T-cell (primary cell): ENCODE data around the gene LSS. TPM values are rescaled to one million over a fixed set of nuclear protein-coding genes. Genes with fewer than 3 reads are reported as not detected.

Source experiments
- ATAC-seq, 4 experiments: fragments of 200-7000 bp in 3 of 4; fragments of 150-1000 bp in 1 of 4; cut with Tn5 transposase; replicated peaks in 1 of 4; 1 replicate in 3 of 4; 2 replicates in 1 of 4; pipeline ENCODE4 v1.10.0; 2021; ENCODE audit warnings: moderate library complexity in 3 of 4, mild to moderate bottlenecking in 2 of 4, moderate number of reproducible peaks in 1 of 4
- CTCF ChIA-PET, 2 donors: fragments of 300-600 bp; sonication (Branson Sonifier 250); formaldehyde crosslinking; loops; one replicate each; lab custom pipeline; 2022; ENCODE audit warnings: antibody characterized with exemption in 2 of 2; lab: Charles Lee
- POLR2A ChIA-PET, 2 donors: fragments of 300-600 bp; sonication (Branson Sonifier 250); formaldehyde crosslinking; loops; one replicate each; lab custom pipeline; 2022; ENCODE audit warnings: antibody characterized with exemption in 2 of 2; lab: Charles Lee
- DNase-seq, 35 experiments: peaks; one replicate each; pipeline versions ENCODE4 v3.0.0 to v3.0.0-alpha.2; 2013 to 2023
- H3K27ac ChIP-seq: one replicate; pipeline ENCODE4 v1.5.1; 2013; ENCODE audit warnings: low read length
- H3K27me3 ChIP-seq, 2 experiments: replicated peaks in 1 of 2; 1 replicate in 1 of 2; 2 replicates in 1 of 2; pipeline versions ENCODE4 v1.6.1 to v1.7.0; 2013; ENCODE audit warnings: low read length in 1 of 2, mixed read lengths in 1 of 2; ENCODE audit not compliant: control insufficient read depth in 2 of 2, insufficient read depth in 2 of 2; ENCODE audit errors: extremely low read depth in 1 of 2
- H3K36me3 ChIP-seq, 2 donors: 1 replicate in 1 of 2; 2 replicates in 1 of 2; pipeline versions ENCODE4 v1.6.1 to v1.7.0; 2013; ENCODE audit warnings: low read length in 1 of 2; ENCODE audit not compliant: control insufficient read depth in 2 of 2, insufficient read depth in 1 of 2; ENCODE audit errors: extremely low read depth in 1 of 2
- H3K4me1 ChIP-seq, 2 experiments: 1 replicate in 1 of 2; 2 replicates in 1 of 2; pipeline versions ENCODE4 v1.6.1 to v1.7.0; 2013; ENCODE audit warnings: low read length in 2 of 2, mixed read lengths in 1 of 2; ENCODE audit not compliant: insufficient read depth in 2 of 2, control insufficient read depth in 1 of 2; ENCODE audit errors: extremely low read depth in 1 of 2
- H3K4me3 ChIP-seq, 2 donors: 1 replicate in 1 of 2; 2 replicates in 1 of 2; pipeline versions ENCODE4 v1.5.1 to v1.7.0; 2013; ENCODE audit warnings: mild to moderate bottlenecking in 2 of 2, low read length in 1 of 2, moderate library complexity in 1 of 2; ENCODE audit not compliant: control insufficient read depth in 1 of 2; ENCODE audit errors: extremely low read depth in 1 of 2
- H3K9me3 ChIP-seq: 2 replicates; pipeline ENCODE4 v1.7.0; 2013
- H3K27ac Mint-ChIP-seq, 2 donors: one replicate each; pipeline ENCODE4 v1.8.0; 2020 to 2021; ENCODE audit warnings: mild to moderate bottlenecking in 2 of 2, mixed read lengths in 2 of 2
- H3K27me3 Mint-ChIP-seq, 2 donors: one replicate each; pipeline ENCODE4 v1.8.0; 2021 to 2022; ENCODE audit warnings: mixed read lengths in 2 of 2
- H3K36me3 Mint-ChIP-seq: one replicate; pipeline ENCODE4 v1.8.0; 2021; ENCODE audit warnings: mixed read lengths
- H3K4me1 Mint-ChIP-seq, 3 donors: one replicate each; pipeline ENCODE4 v1.8.0; 2020 to 2022; ENCODE audit warnings: mixed read lengths in 3 of 3, mild to moderate bottlenecking in 1 of 3
- H3K4me3 Mint-ChIP-seq, 3 donors: one replicate each; pipeline ENCODE4 v1.8.0; 2020 to 2022; ENCODE audit warnings: mild to moderate bottlenecking in 3 of 3, mixed read lengths in 3 of 3, moderate library complexity in 3 of 3
- H3K9me3 Mint-ChIP-seq, 3 donors: one replicate each; pipeline ENCODE4 v1.8.0; 2020 to 2022; ENCODE audit warnings: mixed read lengths in 3 of 3
- WGBS: methylation state at CpG from one replicate; pipeline ENCODE4 v1.1.5; 2013; ENCODE audit warnings: missing lambda C conversion rate; ENCODE audit not compliant: insufficient coverage; 5-methylcytosine and 5-hydroxymethylcytosine counted together
- total RNA-seq, 35 experiments: library from RNA in 6 of 35; stranded (reverse) in 6 of 35; fragments of 120-200 nt in 1 of 35; gene quantifications; one replicate each; pipeline versions ENCODE4 v1.2.1 to v1.2.4 and lab custom pipeline; 2013 to 2026

Gene LSS
- total RNA-seq, 5 donors from 2014 or later (not counting 1 experiment from before 2014, with no cell fraction given), result 41.3 to 63.0 (median 49.4) TPM

- Histone ChIP-seq H3K27ac (no peak overlapping the region), H3K36me3 (peaks cover 24 to 39% of the 10 kb centered on the region in 2 donors), H3K27me3 (no peaks in the 10 kb centered on the region), H3K4me1 (no peaks in the 10 kb centered on the region), H3K4me3 (no peak overlapping the region), H3K9me3 (no peaks in the 10 kb centered on the region)
- CTCF ChIA-PET, result no interaction called here
- no peaks in the 10 kb centered on the region for H3K27me3 Mint-ChIP-seq
- peaks cover 36% of the 10 kb centered on the region for H3K36me3 Mint-ChIP-seq
- ATAC-seq (no peak), DNase-seq (peak in 1 of 35 experiments; percentile 3)
- H3K27ac Mint-ChIP-seq, result no peak overlapping the region
- WGBS, result 89% methylated on average over 17 of the region's 22 CpGs
- no peaks in the 10 kb centered on the region for H3K9me3 Mint-ChIP-seq
- POLR2A ChIA-PET, result no interaction called here
- H3K4me1 Mint-ChIP-seq, result no peaks in the 10 kb centered on the region
- H3K4me3 Mint-ChIP-seq, result no peak overlapping the region
Observed at GRCh38 chr21:46217511-46218196, 10.9 kb downstream of the LSS start.

DNA sequence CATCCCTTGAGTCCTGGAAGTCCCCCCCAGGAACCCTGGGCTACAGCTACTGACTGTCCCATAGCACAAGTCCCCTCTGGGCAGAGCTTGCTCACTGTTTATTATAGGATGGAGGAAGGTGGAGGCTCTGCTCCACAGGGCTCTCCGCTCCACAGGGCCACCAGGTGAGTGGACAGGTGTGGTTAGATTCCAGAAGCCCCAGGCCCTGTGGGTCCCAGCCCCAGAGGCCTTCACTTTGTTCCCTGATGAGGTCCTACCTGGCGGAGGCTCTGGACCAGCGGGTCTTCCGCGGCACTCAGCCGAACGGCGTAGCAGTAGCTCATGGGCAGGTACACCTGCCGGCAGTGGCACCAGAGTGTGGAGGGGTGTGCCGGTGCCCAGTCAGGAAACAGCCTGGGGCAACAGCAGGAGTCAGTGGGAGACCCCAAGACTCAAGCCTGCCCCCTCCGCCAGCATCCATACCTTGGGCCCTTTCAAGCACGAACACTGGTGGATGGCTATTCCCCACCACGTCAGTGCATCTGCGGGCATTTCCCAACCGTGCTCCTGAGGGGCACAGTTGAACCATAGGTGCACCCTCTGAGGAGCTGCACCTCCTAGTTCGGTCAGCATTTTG lies 12.3 kb downstream of the LSS start:
- no peak overlapping the region for H3K27ac Mint-ChIP-seq
- H3K4me3 Mint-ChIP-seq, result no peak overlapping the region
- CTCF ChIA-PET, result no interaction called here
- H3K9me3 Mint-ChIP-seq, result no peaks in the 10 kb centered on the region
- Histone ChIP-seq H3K27ac (no peak overlapping the region), H3K36me3 (peaks cover 24 to 34% of the 10 kb centered on the region in 2 donors), H3K9me3 (no peaks in the 10 kb centered on the region), H3K4me3 (no peak overlapping the region), H3K4me1 (no peaks in the 10 kb centered on the region), H3K27me3 (no peaks in the 10 kb centered on the region)
- no peak for ATAC-seq
- peak in 1 of 35 experiments; percentile 4 for DNase-seq
- 97% methylated on average over 14 of the region's 16 CpGs for WGBS
- no peaks in the 10 kb centered on the region for H3K4me1 Mint-ChIP-seq
- H3K27me3 Mint-ChIP-seq, result no peaks in the 10 kb centered on the region
- POLR2A ChIA-PET, result no interaction called here
- peaks cover 27% of the 10 kb centered on the region for H3K36me3 Mint-ChIP-seq

DNA sequence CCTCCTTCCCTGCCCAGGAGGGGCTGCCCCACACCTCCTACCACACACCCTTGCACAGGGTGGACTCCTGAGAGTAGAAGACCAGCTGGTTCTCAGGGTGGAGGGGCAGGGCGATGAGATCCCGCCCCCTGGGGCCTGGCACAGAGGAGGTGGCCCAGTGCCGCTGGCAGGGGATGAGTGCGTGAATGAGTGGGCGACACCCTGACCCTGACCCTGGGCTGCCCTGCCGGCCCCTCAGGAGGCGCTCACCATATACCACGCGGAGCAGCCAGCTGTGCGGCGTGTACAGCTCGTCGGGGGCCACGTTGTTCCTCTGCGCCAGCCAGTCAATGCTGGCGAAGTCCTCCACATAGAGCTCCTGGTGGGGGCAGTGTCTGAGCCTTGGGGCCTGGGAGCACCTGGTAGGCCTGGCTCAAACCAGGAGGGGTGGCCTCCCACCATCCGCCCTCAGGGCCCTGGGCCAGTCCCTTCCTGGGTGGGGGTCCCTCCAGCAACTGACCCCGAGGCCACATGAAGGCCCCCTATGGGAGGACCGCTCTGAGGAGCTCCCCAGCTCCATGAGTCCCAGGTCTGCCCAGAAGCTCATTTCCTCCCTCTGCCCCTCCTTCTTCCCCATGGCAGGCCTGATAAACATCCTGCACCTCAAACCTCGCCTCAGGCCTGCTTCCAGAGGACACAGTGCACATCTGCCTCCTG lies 13.0 kb downstream of the LSS start:
- H3K27ac Mint-ChIP-seq, result no peak overlapping the region
- peaks cover 24% of the 10 kb centered on the region for H3K36me3 Mint-ChIP-seq
- Histone ChIP-seq H3K4me3 (no peak overlapping the region), H3K9me3 (no peaks in the 10 kb centered on the region), H3K4me1 (no peaks in the 10 kb centered on the region), H3K27me3 (no peaks in the 10 kb centered on the region), H3K27ac (no peak overlapping the region), H3K36me3 (peaks cover 25 to 31% of the 10 kb centered on the region in 2 donors)
- WGBS, result 92% methylated on average over 19 of the region's 20 CpGs
- H3K27me3 Mint-ChIP-seq, result no peaks in the 10 kb centered on the region
- DNase-seq (no peak), ATAC-seq (no peak)
- H3K4me3 Mint-ChIP-seq, result no peak overlapping the region
- POLR2A ChIA-PET, result no interaction called here
- CTCF ChIA-PET, result no interaction called here
- no peaks in the 10 kb centered on the region for H3K4me1 Mint-ChIP-seq
- H3K9me3 Mint-ChIP-seq, result no peaks in the 10 kb centered on the region

- no peaks in the 10 kb centered on the region for H3K4me1 Mint-ChIP-seq
- POLR2A ChIA-PET, result no interaction called here
- H3K27me3 Mint-ChIP-seq, result no peaks in the 10 kb centered on the region
- H3K36me3 Mint-ChIP-seq, result peaks cover 17% of the 10 kb centered on the region
- no peak overlapping the region for H3K27ac Mint-ChIP-seq
- no peak for ATAC-seq
- no peaks in the 10 kb centered on the region for H3K9me3 Mint-ChIP-seq
- peaks cover 21 to 22% of the 10 kb centered on the region in 2 donors for H3K36me3 ChIP-seq
- no peaks in the 10 kb centered on the region for H3K4me1 ChIP-seq
- CTCF ChIA-PET, result no interaction called here
- WGBS, result 94% methylated on average over 25 of the region's 27 CpGs
- no peak overlapping the region for H3K4me3 Mint-ChIP-seq
- no peaks in the 10 kb centered on the region for H3K9me3 ChIP-seq
- no peak for DNase-seq
- no peaks in the 10 kb centered on the region for H3K27me3 ChIP-seq
- H3K27ac ChIP-seq, result no peak overlapping the region
- H3K4me3 ChIP-seq, result no peak overlapping the region
Observed at GRCh38 chr21:46214478-46215340, 13.9 kb downstream of the LSS start.

GRCh38 chr21:46213620-46214286 lies 14.8 kb downstream of the LSS start:
- POLR2A ChIA-PET, result no interaction called here
- Histone ChIP-seq H3K36me3 (peaks cover 18% of the 10 kb centered on the region in 2 donors), H3K27ac (no peak overlapping the region), H3K9me3 (no peaks in the 10 kb centered on the region), H3K4me3 (no peak overlapping the region), H3K27me3 (no peaks in the 10 kb centered on the region), H3K4me1 (no peaks in the 10 kb centered on the region)
- CTCF ChIA-PET, result no interaction called here
- Mint-ChIP-seq H3K9me3 (no peaks in the 10 kb centered on the region), H3K27me3 (no peaks in the 10 kb centered on the region), H3K4me1 (no peaks in the 10 kb centered on the region), H3K36me3 (peaks cover 13% of the 10 kb centered on the region), H3K27ac (no peak overlapping the region), H3K4me3 (no peak overlapping the region)
- DNase-seq, result no peak
- WGBS, result 96% methylated on average over 13 of the region's 15 CpGs
- ATAC-seq, result no peak
